Occipital lobe (tissue), 2 donors: Measurements from ENCODE around the gene ATG10. TPM values are rescaled to one million over a fixed set of nuclear protein-coding genes. Genes with fewer than 3 reads are reported as not detected.
A peak's percentile ranks its signal among the peaks of the same experiment; 100 is the strongest.
"Not testable (repeated sequence)": the region's sequence is repeated elsewhere in the genome, so short reads cannot be mapped to it uniquely, and the experiment has no call there.

ENCODE experiments used
- DNase-seq: peaks from one replicate; lab custom pipeline; 2025; lab: John Stamatoyannopoulos, UW
- total RNA-seq: library from RNA; depleted of rRNA; stranded (reverse); fragments of >200 nt; gene quantifications from one replicate; pipeline ENCODE4 v1.2.3, GENCODE V29; 2014

The ATG10 gene
- total RNA-seq, 1 donor from 2014 or later, result 6.1 TPM

DNA sequence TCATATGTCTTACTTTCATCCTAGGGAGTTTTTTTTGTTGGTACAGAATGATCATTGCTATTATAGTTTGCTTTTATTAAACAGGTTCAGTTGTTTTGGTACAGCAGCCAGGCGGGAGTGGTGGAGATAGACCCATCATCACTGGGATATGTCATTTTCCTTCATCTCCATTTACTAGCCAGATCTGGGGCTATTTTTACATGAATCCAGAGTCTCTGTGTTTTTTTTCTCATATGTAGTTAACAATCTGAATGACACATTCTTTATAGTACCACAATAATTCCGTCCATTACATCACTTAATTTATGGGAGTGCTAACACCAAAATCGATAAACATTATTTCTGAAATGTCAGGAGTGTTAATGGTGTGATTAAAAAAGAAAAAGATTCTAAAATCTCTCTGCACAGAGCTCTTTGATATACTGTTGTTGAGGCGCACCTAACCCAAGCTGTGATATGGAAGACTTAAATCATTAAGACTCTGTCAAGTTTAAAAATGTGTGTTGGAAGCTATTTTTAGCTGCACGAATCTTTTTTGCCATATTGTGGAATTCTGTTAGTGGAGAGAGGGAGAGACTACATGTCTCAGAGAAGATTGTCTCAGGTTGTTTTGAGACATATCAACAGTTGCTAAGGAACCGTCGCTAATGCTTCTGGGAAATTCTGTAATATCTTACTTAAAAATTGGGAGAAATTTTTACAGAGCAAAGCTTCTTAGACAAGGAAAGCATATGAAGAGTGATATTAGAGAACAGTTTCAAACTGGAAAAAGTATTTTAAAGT lies 246.7 kb downstream of the ATG10 start:
- DNase-seq, result no peak

GRCh38 chr5:82221020-82221419 lies 249.2 kb downstream of the ATG10 start:
- no peak for DNase-seq

GRCh38 chr5:82222597-82223574 lies 251.1 kb downstream of the ATG10 start:
- no peak for DNase-seq

GRCh38 chr5:82225525-82226172 lies 253.8 kb downstream of the ATG10 start:
- DNase-seq, result peak; percentile 45

DNA sequence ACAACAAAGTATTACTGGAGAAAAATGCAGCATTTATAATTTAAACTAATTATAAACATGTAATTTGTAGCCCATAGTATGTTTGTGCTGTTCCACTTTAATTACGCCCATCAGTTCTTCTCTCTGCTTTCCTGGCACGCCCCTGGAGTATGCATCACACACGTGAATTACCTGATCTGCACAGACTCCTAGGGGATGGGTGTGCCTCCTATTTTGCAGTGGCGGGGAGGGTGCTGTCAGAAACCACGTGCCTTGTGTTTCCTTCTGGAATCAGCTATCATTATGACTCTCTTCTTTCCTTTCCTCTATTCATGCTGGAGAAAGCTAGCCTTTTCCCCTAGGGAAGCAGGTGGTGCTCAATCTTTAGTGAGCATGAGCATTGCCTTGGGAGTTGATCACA lies 263.1 kb downstream of the ATG10 start:
- no peak for DNase-seq

GRCh38 chr5:82244151-82244550 lies 272.3 kb downstream of the ATG10 start:
- no peak for DNase-seq

DNA sequence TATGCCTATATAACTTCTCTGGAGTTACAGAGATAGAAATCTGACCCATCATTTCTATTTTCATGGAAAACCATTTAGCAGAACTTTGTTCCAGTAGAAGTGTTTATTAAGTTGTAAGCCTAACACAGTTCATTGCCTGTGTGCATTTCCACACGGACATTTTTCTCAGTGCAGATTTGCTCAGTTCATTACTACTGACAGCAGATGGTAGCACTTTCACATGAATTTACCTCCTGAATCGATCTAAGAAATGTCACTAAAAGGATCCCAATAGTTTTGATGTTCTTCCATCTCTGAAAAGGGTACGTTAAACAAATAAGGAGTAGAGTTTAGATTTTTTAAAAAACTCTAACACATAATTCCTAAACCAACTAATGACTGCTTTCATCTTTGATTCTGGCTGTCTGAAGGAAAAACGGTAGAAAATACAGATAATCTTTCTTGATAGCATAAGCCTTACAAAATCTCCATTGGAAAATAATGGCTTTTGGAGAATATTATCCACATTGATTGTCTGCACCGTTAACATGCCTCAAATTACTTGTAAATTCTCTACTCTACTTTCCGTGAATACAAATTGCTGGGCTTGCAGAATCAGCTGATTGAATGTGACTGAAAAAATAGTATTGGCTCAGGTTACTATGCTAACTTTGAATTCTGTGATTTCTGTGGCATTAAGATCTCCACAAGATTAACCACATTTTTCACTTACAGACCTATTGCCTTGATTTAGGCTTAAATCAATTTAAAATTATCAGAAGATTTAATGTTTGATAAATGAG lies 273.2 kb downstream of the ATG10 start:
- no peak for DNase-seq

DNA sequence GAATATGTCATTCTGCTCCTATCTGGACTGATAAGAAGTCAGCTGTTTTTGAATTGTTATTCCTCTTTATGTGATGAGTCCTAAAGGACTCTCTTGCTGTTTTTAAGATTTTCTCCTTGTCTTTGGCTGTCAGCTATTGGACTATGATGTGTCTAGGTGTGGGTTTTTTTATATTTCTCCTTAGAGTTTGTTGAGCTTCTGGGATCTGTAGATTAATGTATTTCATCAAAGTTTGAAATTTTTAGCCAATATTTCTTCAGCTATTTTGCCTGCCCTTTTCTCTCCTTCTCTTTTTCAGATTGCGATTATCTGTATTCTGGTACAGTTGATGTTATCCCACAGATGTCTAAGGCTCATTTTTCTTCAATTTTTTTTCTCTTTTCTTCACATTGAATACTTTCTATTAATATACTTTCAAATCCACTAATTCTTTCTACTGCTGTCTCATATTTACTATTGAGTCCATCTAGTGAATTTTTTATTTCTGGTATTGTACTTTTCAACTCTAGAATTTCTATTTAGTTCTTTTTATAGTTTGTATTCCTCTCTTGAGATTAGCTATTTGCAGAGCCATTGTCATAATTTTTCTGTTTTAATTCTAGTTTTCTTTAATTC lies 275.2 kb downstream of the ATG10 start:
- no peak for DNase-seq

- no peak for DNase-seq
Measured at GRCh38 chr5:82252744-82253143, 280.9 kb downstream of the ATG10 start.

GRCh38 chr5:82255844-82256243 lies 284.0 kb downstream of the ATG10 start:
- DNase-seq, result no peak

DNA sequence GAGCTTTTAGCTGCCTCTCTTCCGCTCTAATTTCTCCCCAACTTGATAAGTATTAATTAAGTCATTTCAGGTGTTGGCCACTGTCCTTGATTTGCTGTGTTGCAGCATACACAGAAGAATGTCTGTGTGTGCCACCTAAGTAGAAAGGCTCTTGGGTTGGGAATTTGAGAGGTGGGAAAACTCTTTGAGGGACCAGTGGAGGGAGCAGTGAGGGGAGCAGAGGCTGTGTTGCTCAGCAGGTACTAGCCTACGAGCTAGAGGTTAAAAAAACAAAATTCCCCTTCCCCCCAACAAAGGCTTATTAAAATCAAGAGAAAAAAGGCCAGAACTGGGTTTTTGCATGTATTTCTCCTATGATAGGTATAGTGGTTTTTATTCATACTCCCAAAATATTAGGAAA lies 285.4 kb downstream of the ATG10 start:
- DNase-seq, result no peak

- no peak for DNase-seq
Measured at GRCh38 chr5:82257729-82258128, 285.9 kb downstream of the ATG10 start.

- no peak for DNase-seq
Measured at GRCh38 chr5:82259172-82259800, 287.5 kb downstream of the ATG10 start.

- no peak for DNase-seq
Measured at GRCh38 chr5:82265047-82265446, 293.2 kb downstream of the ATG10 start.

- not testable (repeated sequence) for DNase-seq
Measured at GRCh38 chr5:82267297-82267933, 295.6 kb downstream of the ATG10 start.

- DNase-seq, result not testable (repeated sequence)
Measured at GRCh38 chr5:82269363-82269762, 297.5 kb downstream of the ATG10 start.

GRCh38 chr5:82272571-82273356 lies 300.9 kb downstream of the ATG10 start:
- DNase-seq, result not testable (repeated sequence)

DNA sequence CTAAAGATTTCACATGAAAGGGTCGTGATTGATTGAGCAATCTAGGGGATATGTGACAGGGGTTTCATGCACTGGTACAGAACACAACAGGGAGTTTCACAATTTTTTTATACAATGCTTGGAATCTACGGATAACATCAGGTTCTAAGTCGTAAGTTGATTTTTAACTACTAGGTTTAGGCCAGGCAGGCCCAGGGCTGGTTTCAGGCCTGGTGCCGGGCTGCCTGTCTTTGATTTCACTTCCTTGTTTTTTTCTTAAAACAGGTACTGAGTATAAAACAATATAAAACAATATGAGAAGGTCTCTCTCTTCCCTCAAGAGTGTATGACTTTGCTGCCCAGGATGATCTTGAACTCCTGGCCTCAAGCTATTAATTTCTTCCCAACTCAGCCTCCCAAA lies 301.6 kb downstream of the ATG10 start:
- not testable (repeated sequence) for DNase-seq
